ENCODE data around the gene HDGFL3. TPM values are rescaled to one million over a fixed set of nuclear protein-coding genes. Genes with fewer than 3 reads are reported as not detected.

HDGFL3 gene
- total RNA-seq, 1 donor from 2014 or later = 26.5 TPM

DNA sequence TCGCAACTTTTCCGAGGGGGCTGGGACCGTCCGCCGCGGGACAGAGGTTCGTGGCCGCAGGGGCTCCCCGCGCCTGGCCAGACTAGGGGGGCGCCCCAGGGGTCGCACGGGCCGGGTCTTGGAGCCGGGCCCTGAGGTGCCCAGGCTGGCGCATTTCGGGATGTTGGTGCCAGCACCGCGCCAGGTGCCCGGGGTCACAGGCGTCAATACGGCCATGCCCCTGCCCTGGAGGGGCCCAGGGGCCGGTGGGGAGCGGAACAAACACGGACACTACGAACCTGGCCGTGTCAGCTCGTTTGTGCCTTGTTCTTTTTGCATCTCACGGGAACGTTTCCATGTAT, 99.8 kb downstream of the HDGFL3 start:
- intact Hi-C loops (cut with DNase I) = no loop called here
- H3K27ac ChIP-seq = peak overlapping the region; percentile 92

GRCh38 chr15:83106994-83107840, 100.4 kb downstream of the HDGFL3 start, which contains the start of gene TM6SF1:
TSS of gene TM6SF1 (plus strand) at chr15:83107645. CDS start at chr15:83107681, 36 bp downstream.
- no peaks in the 10 kb centered on the region for H3K36me3 ChIP-seq
- H3K27ac ChIP-seq = peak within 1 kb of the TSS; percentile 92
- H3K4me3 ChIP-seq = peak within 1 kb of the TSS; percentile 73
- peak; percentile 64 for DNase-seq
- peaks cover 33% of the 10 kb centered on the region for H3K4me1 ChIP-seq
- peaks cover 8% of the 10 kb centered on the region for H3K27me3 ChIP-seq (ENCODE audit: low read depth)
- intact Hi-C loops (cut with DNase I) = no loop called here
- TF ChIP-seq, protein P1, sequence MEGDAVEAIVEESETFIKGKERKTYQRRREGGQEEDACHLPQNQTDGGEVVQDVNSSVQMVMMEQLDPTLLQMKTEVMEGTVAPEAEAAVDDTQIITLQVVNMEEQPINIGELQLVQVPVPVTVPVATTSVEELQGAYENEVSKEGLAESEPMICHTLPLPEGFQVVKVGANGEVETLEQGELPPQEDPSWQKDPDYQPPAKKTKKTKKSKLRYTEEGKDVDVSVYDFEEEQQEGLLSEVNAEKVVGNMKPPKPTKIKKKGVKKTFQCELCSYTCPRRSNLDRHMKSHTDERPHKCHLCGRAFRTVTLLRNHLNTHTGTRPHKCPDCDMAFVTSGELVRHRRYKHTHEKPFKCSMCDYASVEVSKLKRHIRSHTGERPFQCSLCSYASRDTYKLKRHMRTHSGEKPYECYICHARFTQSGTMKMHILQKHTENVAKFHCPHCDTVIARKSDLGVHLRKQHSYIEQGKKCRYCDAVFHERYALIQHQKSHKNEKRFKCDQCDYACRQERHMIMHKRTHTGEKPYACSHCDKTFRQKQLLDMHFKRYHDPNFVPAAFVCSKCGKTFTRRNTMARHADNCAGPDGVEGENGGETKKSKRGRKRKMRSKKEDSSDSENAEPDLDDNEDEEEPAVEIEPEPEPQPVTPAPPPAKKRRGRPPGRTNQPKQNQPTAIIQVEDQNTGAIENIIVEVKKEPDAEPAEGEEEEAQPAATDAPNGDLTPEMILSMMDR (IDR thresholded peaks at IDR 0.05) = no peak
- peak; percentile 39 to 46 for ATAC-seq
- H3K9me3 ChIP-seq = no peaks in the 10 kb centered on the region

More for the DNA sequence above, 99.8 kb downstream of the HDGFL3 start:
- peaks cover 34% of the 10 kb centered on the region for H3K4me1 ChIP-seq
- DNase-seq (peak; percentile 48), ATAC-seq (peak in 1 of 2 donors; percentile 28)
- TF ChIP-seq, protein P1 (IDR thresholded peaks at IDR 0.05) = no peak
- H3K27me3 ChIP-seq (ENCODE audit: low read depth) = peaks cover 8% of the 10 kb centered on the region
- peak overlapping the region; percentile 73 for H3K4me3 ChIP-seq
- H3K9me3 ChIP-seq = no peaks in the 10 kb centered on the region
- H3K36me3 ChIP-seq = no peaks in the 10 kb centered on the region

- Histone ChIP-seq H3K36me3 (no peaks in the 10 kb centered on the region), H3K4me1 (peaks cover 32% of the 10 kb centered on the region), H3K27ac (no peak overlapping the region), H3K27me3 (ENCODE audit: low read depth) (peaks cover 8% of the 10 kb centered on the region), H3K4me3 (no peak overlapping the region), H3K9me3 (no peaks in the 10 kb centered on the region)
- TF ChIP-seq, protein P1 (IDR thresholded peaks at IDR 0.05) = no peak
- ATAC-seq = no peak
- intact Hi-C loops (cut with DNase I) = no loop called here
- DNase-seq = no peak
These were observed 102.2 kb downstream of the HDGFL3 start for GRCh38 chr15:83105440-83105839.

- H3K4me1 ChIP-seq = peaks cover 31% of the 10 kb centered on the region
- H3K27me3 ChIP-seq (ENCODE audit: low read depth) = peaks cover 8% of the 10 kb centered on the region
- intact Hi-C loops (cut with DNase I) = no loop called here
- H3K4me3 ChIP-seq = no peak overlapping the region
- H3K36me3 ChIP-seq = no peaks in the 10 kb centered on the region
- no peak for ATAC-seq
- DNase-seq = no peak
- TF ChIP-seq, protein P1 (IDR thresholded peaks at IDR 0.05) = no peak
- H3K27ac ChIP-seq = no peak overlapping the region
- no peaks in the 10 kb centered on the region for H3K9me3 ChIP-seq
These were observed 103.5 kb downstream of the HDGFL3 start for GRCh38 chr15:83104141-83104540.

GRCh38 chr15:83102346-83102745, 105.3 kb downstream of the HDGFL3 start:
- Histone ChIP-seq H3K36me3 (no peaks in the 10 kb centered on the region), H3K4me1 (peaks cover 15% of the 10 kb centered on the region), H3K27ac (no peak overlapping the region), H3K9me3 (no peaks in the 10 kb centered on the region), H3K27me3 (ENCODE audit: low read depth) (no peaks in the 10 kb centered on the region), H3K4me3 (no peak overlapping the region)
- TF ChIP-seq, protein P1 (IDR thresholded peaks at IDR 0.05) = no peak
- DNase-seq (no peak), ATAC-seq (no peak)
- intact Hi-C loops (cut with DNase I) = no loop called here
